IPS DF 6.9 (cell line): Measurements from ENCODE around the gene CLBA1.

ENCODE experiments used
- DNase-seq: peaks from one replicate; pipeline ENCODE4 v3.0.0-alpha.2; 2013; ENCODE audit warnings: low read depth, low spot score
- H3K27ac ChIP-seq: one replicate; pipeline ENCODE4 v1.5.1; 2013; ENCODE audit warnings: low read length, control low read depth
- H3K27me3 ChIP-seq: 2 replicates; pipeline ENCODE4 v1.6.1; 2013; ENCODE audit warnings: mild to moderate bottlenecking, low read length; ENCODE audit not compliant: control insufficient read depth, insufficient read depth
- H3K36me3 ChIP-seq: 2 replicates; pipeline ENCODE4 v1.6.1; 2013; ENCODE audit warnings: low read length; ENCODE audit not compliant: control insufficient read depth, insufficient read depth
- H3K4me1 ChIP-seq: 2 replicates; pipeline ENCODE4 v1.6.1; 2013; ENCODE audit warnings: low read length; ENCODE audit not compliant: control insufficient read depth, insufficient read depth
- H3K4me3 ChIP-seq: 2 replicates; pipeline ENCODE4 v1.5.1; 2013; ENCODE audit warnings: mild to moderate bottlenecking, low read length
- H3K9me3 ChIP-seq: 2 replicates; pipeline ENCODE4 v1.6.1; 2013; ENCODE audit warnings: low read length, inconsistent platforms; ENCODE audit not compliant: control insufficient read depth, insufficient read depth
- WGBS: extraction: QIAGEN DNeasy Blood & Tissue Kit; methylation state at CpG from one replicate; pipeline ENCODE4 v1.1.7; 2013; ENCODE audit warnings: mixed read lengths, missing lambda C conversion rate; ENCODE audit not compliant: insufficient read length, insufficient coverage; 5-methylcytosine and 5-hydroxymethylcytosine counted together

The CLBA1 gene

DNA sequence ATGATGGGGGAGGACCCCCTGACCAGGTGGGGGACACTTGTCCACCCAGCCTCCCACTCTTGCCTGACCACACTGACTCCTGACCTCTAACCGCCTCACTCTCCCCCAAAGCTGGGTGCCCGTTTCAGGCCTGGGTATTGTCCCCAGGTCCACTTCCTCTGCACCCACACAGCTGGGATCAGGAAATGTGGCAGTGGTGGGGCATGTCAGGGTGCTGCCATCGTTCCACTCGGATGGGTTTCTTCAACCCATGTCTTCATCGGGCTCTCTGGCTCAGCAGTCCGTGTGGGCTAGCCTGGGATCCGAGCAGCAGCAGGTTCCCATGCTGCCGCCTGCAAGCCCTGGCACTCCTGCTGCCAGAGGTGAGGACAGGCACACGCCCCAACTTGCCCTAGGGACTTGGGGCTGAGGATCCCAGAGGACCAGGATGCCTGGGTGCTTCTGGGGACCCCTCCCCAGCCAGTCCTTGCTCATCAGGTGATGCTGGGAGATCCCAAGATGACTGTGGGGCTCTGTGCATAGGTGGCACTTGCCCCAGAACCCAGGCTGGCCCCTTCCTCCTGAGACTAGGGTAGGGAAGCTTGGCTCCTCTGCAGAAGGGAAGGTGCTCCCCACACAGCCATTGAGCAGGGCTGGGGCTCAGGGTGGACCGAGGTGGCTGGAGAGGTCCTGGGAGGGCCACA, 2.9 kb upstream of the CLBA1 start:
- H3K9me3 ChIP-seq: no peaks in the 10 kb centered on the region
- no peak for DNase-seq
- no peak overlapping the region for H3K4me3 ChIP-seq
- H3K36me3 ChIP-seq: no peaks in the 10 kb centered on the region; the same call in 1 of the 2 replicates
- H3K4me1 ChIP-seq: no peaks in the 10 kb centered on the region; the same call in 1 of the 2 replicates
- peaks cover 10% of the 10 kb centered on the region; the same call in 1 of the 2 replicates for H3K27me3 ChIP-seq
- no peak overlapping the region for H3K27ac ChIP-seq
- no CpG with 5 or more reads among the region's 10 CpGs for WGBS

DNA sequence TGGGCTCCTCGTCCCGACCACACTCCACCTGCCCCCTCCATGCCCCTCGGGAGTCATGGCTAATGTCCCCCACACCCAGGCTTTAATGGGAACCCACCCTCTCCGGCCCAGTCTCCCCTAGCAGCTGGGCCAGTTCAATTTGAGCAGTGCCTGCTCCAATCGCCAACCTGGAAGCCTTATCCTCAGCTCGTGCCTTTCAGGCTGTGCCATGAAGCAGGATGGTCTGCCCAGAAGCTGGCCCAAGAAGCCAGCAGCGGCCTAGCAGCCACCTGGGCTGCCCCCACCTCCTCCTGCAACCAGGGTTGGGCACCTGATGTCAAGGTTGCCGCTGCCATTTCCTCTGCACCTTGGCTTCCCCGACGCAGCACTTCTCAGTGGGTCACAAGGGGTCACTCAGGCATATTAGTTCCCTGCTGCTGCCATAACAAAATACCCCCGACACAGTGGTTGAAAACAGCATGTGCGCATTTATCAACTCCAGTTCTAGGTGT, 2.3 kb upstream of the CLBA1 start:
- Histone ChIP-seq H3K4me1 (no peaks in the 10 kb centered on the region; the same call in 1 of the 2 replicates), H3K27ac (no peak overlapping the region), H3K9me3 (no peaks in the 10 kb centered on the region), H3K27me3 (peaks cover 9% of the 10 kb centered on the region; the same call in 1 of the 2 replicates), H3K4me3 (no peak overlapping the region), H3K36me3 (no peaks in the 10 kb centered on the region; the same call in 1 of the 2 replicates)
- no CpG with 5 or more reads among the region's 12 CpGs for WGBS
- DNase-seq: no peak

GRCh38 chr14:104984056-104984894, 1.3 kb upstream of the CLBA1 start:
- Histone ChIP-seq H3K9me3 (no peaks in the 10 kb centered on the region), H3K27me3 (peaks cover 4% of the 10 kb centered on the region; the same call in 1 of the 2 replicates), H3K27ac (no peak overlapping the region), H3K4me1 (no peaks in the 10 kb centered on the region; the same call in 1 of the 2 replicates), H3K36me3 (no peaks in the 10 kb centered on the region; the same call in 1 of the 2 replicates), H3K4me3 (no peak overlapping the region)
- DNase-seq: no peak
- no CpG with 5 or more reads among the region's 15 CpGs for WGBS

DNA sequence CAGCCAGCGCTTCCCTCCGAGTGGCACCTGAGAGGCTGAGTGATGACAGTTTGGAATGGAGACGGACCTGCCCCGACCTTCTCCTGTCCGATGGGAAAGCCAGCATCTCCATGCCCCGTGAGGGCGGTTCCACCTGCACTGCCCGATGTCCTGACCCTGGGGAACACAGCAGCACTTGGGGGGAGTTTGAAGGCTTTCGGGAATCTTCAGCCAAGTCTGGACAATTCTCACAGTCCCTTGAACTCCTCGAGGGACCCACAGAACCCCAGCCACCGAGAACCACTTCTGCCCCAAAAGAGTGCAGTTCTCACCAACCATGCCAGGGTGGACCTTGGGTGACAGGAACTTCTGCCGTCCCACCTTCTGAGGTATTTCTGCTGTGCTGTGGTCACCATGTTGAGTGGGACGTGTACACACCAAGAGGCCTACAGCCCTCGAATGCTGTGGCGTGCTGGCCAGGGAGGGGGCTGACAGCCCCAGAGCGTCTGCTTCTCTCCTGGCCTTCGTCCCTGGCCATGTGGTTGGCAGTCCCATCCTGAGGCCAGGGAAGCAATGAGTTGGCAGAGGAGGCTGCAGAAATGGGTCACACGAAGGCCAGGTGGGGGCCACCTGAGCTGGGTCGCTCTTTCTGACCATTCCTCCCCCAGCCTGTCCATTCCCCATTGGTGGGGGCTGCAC, 1.0 kb downstream of the CLBA1 start:
- no peak for DNase-seq
- WGBS: no CpG with 5 or more reads among the region's 19 CpGs
- Histone ChIP-seq H3K4me3 (no peak overlapping the region), H3K27me3 (no peaks in the 10 kb centered on the region), H3K4me1 (no peaks in the 10 kb centered on the region; the same call in 1 of the 2 replicates), H3K9me3 (no peaks in the 10 kb centered on the region), H3K36me3 (no peaks in the 10 kb centered on the region; the same call in 1 of the 2 replicates), H3K27ac (no peak overlapping the region)

- WGBS: no CpG with 5 or more reads among the region's 16 CpGs
- Histone ChIP-seq H3K4me3 (no peak overlapping the region), H3K9me3 (no peaks in the 10 kb centered on the region), H3K36me3 (peaks cover 5% of the 10 kb centered on the region), H3K27ac (no peak overlapping the region), H3K27me3 (no peaks in the 10 kb centered on the region), H3K4me1 (no peaks in the 10 kb centered on the region; the same call in 1 of the 2 replicates)
- DNase-seq: no peak
Observed at GRCh38 chr14:104989236-104989950, 3.8 kb downstream of the CLBA1 start.

- H3K4me3 ChIP-seq: no peak overlapping the region
- no peaks in the 10 kb centered on the region; the same call in 1 of the 2 replicates for H3K4me1 ChIP-seq
- no peak for DNase-seq
- H3K27me3 ChIP-seq: no peaks in the 10 kb centered on the region
- WGBS: no CpG with 5 or more reads among the region's 7 CpGs
- H3K9me3 ChIP-seq: no peaks in the 10 kb centered on the region
- H3K27ac ChIP-seq: no peak overlapping the region
- H3K36me3 ChIP-seq: peaks cover 5% of the 10 kb centered on the region
Observed at GRCh38 chr14:104989951-104990303, 4.3 kb downstream of the CLBA1 start.

GRCh38 chr14:104991896-104992230, 6.3 kb downstream of the CLBA1 start:
- H3K27ac ChIP-seq: no peak overlapping the region
- no peak for DNase-seq
- H3K27me3 ChIP-seq: no peaks in the 10 kb centered on the region
- H3K36me3 ChIP-seq: peaks cover 5% of the 10 kb centered on the region
- WGBS: no CpG with 5 or more reads among the region's 34 CpGs
- no peaks in the 10 kb centered on the region for H3K9me3 ChIP-seq
- H3K4me3 ChIP-seq: no peak overlapping the region
- no peaks in the 10 kb centered on the region for H3K4me1 ChIP-seq

- Histone ChIP-seq H3K4me1 (no peaks in the 10 kb centered on the region), H3K9me3 (no peaks in the 10 kb centered on the region), H3K27ac (no peak overlapping the region), H3K36me3 (peaks cover 5% of the 10 kb centered on the region), H3K4me3 (no peak overlapping the region), H3K27me3 (no peaks in the 10 kb centered on the region)
- WGBS: no CpG with 5 or more reads among the region's 11 CpGs
- DNase-seq: no peak
Observed at GRCh38 chr14:104992501-104992900, 6.9 kb downstream of the CLBA1 start.

GRCh38 chr14:104993306-104993705, 7.7 kb downstream of the CLBA1 start:
- Histone ChIP-seq H3K4me1 (no peaks in the 10 kb centered on the region), H3K4me3 (no peak overlapping the region), H3K27me3 (no peaks in the 10 kb centered on the region), H3K36me3 (peaks cover 5% of the 10 kb centered on the region), H3K9me3 (no peaks in the 10 kb centered on the region), H3K27ac (no peak overlapping the region)
- no CpG with 5 or more reads among the region's 12 CpGs for WGBS
- DNase-seq: no peak
